Liver (tissue), 3 donors: ENCODE data around the gene ATG2A.

Experiments used
- FOXA1 ChIP-seq: IDR thresholded peaks from 2 replicates; pipeline ENCODE4 v1.6.1; 2016; ENCODE audit warnings: antibody characterized with exemption
- JUND ChIP-seq, 2 donors: IDR thresholded peaks; 2 replicates each; pipeline ENCODE4 v1.6.1; 2016; ENCODE audit warnings: antibody characterized with exemption in 2 of 2
- REST ChIP-seq: IDR thresholded peaks from 2 replicates; pipeline ENCODE4 v1.6.1; 2016; ENCODE audit warnings: antibody characterized with exemption, mild to moderate bottlenecking
- TF ChIP-seq, protein P1 (sequence below): fragments of 150-350 bp; IDR thresholded peaks from 2 replicates; pipeline ENCODE4 v1.5.1; 2017; ENCODE audit warnings: improper control_type of control experiment, low read depth, low read length; ENCODE audit not compliant: missing input control
- TF ChIP-seq, protein P2 (sequence below): IDR thresholded peaks from 2 replicates; pipeline ENCODE4 v1.6.1; 2016; ENCODE audit warnings: antibody characterized with exemption
- donor health status: healthy.
- donor health status: healthy.

- TF ChIP-seq REST = no peak
- TF ChIP-seq, protein P1, sequence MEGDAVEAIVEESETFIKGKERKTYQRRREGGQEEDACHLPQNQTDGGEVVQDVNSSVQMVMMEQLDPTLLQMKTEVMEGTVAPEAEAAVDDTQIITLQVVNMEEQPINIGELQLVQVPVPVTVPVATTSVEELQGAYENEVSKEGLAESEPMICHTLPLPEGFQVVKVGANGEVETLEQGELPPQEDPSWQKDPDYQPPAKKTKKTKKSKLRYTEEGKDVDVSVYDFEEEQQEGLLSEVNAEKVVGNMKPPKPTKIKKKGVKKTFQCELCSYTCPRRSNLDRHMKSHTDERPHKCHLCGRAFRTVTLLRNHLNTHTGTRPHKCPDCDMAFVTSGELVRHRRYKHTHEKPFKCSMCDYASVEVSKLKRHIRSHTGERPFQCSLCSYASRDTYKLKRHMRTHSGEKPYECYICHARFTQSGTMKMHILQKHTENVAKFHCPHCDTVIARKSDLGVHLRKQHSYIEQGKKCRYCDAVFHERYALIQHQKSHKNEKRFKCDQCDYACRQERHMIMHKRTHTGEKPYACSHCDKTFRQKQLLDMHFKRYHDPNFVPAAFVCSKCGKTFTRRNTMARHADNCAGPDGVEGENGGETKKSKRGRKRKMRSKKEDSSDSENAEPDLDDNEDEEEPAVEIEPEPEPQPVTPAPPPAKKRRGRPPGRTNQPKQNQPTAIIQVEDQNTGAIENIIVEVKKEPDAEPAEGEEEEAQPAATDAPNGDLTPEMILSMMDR = no peak
- no peak for TF ChIP-seq JUND (IDR thresholded peaks at IDR 0.05)
- TF ChIP-seq FOXA1 = no peak
- TF ChIP-seq, protein P2, sequence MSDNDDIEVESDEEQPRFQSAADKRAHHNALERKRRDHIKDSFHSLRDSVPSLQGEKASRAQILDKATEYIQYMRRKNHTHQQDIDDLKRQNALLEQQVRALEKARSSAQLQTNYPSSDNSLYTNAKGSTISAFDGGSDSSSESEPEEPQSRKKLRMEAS = no peak
Observed at GRCh38 chr11:64920124-64920523, 3.1 kb upstream of the ATG2A start.
